ENCODE data around the gene TIMM22.

TIMM22 gene

GRCh38 chr17:1007310-1008007, 10.5 kb downstream of the TIMM22 start:
- no peak for DNase-seq (ENCODE audit: low read depth)
- no peak overlapping the region for H3K4me3 ChIP-seq (ENCODE audit: low read depth, low read length)
- no peak for TF ChIP-seq CTCF (IDR thresholded peaks at IDR 0.05; ENCODE audit: insufficient read depth, low read depth, low read length, missing control alignments)

GRCh38 chr17:1008008-1008761, 11.3 kb downstream of the TIMM22 start:
- H3K4me3 ChIP-seq (ENCODE audit: low read depth, low read length): no peak overlapping the region
- TF ChIP-seq CTCF (IDR thresholded peaks at IDR 0.05; ENCODE audit: insufficient read depth, low read depth, low read length, missing control alignments): no peak
- no peak for DNase-seq (ENCODE audit: low read depth)

GRCh38 chr17:1009229-1010085, 12.5 kb downstream of the TIMM22 start:
- no peak for TF ChIP-seq CTCF (IDR thresholded peaks at IDR 0.05; ENCODE audit: insufficient read depth, low read depth, low read length, missing control alignments)
- no peak overlapping the region for H3K4me3 ChIP-seq (ENCODE audit: low read depth, low read length)
- no peak for DNase-seq (ENCODE audit: low read depth)

GRCh38 chr17:1010086-1010450, 13.1 kb downstream of the TIMM22 start:
- no peak overlapping the region for H3K4me3 ChIP-seq (ENCODE audit: low read depth, low read length)
- TF ChIP-seq CTCF (IDR thresholded peaks at IDR 0.05; ENCODE audit: insufficient read depth, low read depth, low read length, missing control alignments): no peak
- no peak for DNase-seq (ENCODE audit: low read depth)

GRCh38 chr17:1010586-1010985, 13.7 kb downstream of the TIMM22 start:
- TF ChIP-seq CTCF (IDR thresholded peaks at IDR 0.05; ENCODE audit: insufficient read depth, low read depth, low read length, missing control alignments): no peak
- no peak for DNase-seq (ENCODE audit: low read depth)
- no peak overlapping the region for H3K4me3 ChIP-seq (ENCODE audit: low read depth, low read length)

GRCh38 chr17:1011138-1011537, 14.2 kb downstream of the TIMM22 start:
- DNase-seq (ENCODE audit: low read depth): no peak
- H3K4me3 ChIP-seq (ENCODE audit: low read depth, low read length): no peak overlapping the region
- no peak for TF ChIP-seq CTCF (IDR thresholded peaks at IDR 0.05; ENCODE audit: insufficient read depth, low read depth, low read length, missing control alignments)
